SK-N-SH treated with all-trans-retinoic acid at 6 μM for 48 hours (cell line): ENCODE results near the gene GABBR2.

Experiments
- ATAC-seq: fragments of 200-7000 bp; cut with Tn5 transposase; 3 replicates; pipeline ENCODE4 v1.9.1; 2020; ENCODE audit warnings: mild to moderate bottlenecking, moderate library complexity
- ARNTL ChIP-seq: fragments of 450-650 bp; formaldehyde crosslinking; IDR thresholded peaks from 2 replicates; pipeline ENCODE4 v1.5.0; 2020; ENCODE audit warnings: low read depth, mild to moderate bottlenecking, moderate library complexity, borderline replicate concordance
- BACH2 ChIP-seq: fragments of 250-450 bp; sonication (Bioruptor Pico); IDR thresholded peaks from 2 replicates; pipeline ENCODE4 v1.9.0; 2021; ENCODE audit warnings: mild to moderate bottlenecking, borderline replicate concordance
- CREB5 ChIP-seq: fragments of 250-450 bp; sonication (Bioruptor Pico); IDR thresholded peaks from 2 replicates; pipeline ENCODE4 v1.5.1; 2020; ENCODE audit warnings: low read depth, mild to moderate bottlenecking, moderate library complexity
- CSRNP3 ChIP-seq: fragments of 250-450 bp; sonication (Bioruptor Pico); IDR thresholded peaks from 2 replicates; pipeline ENCODE4 v1.5.1; 2021; ENCODE audit warnings: mild to moderate bottlenecking, moderate library complexity
- ESRRG ChIP-seq: fragments of 250-450 bp; sonication (Bioruptor Pico); IDR thresholded peaks from 2 replicates; pipeline ENCODE4 v1.6.1; 2021; ENCODE audit warnings: mild to moderate bottlenecking
- GLIS3 ChIP-seq: fragments of 250-450 bp; sonication (Bioruptor Pico); IDR thresholded peaks from 2 replicates; pipeline ENCODE4 v1.5.0; 2020; ENCODE audit warnings: mild to moderate bottlenecking, moderate library complexity
- ISL1 ChIP-seq: fragments of 250-450 bp; sonication (Bioruptor Pico); IDR thresholded peaks from 2 replicates; pipeline ENCODE4 v2.1.2; 2022; ENCODE audit warnings: mild to moderate bottlenecking, moderate library complexity
- OSR1 ChIP-seq: fragments of 250-450 bp; sonication (Bioruptor Pico); IDR thresholded peaks from 2 replicates; pipeline ENCODE4 v1.8.0; 2022; ENCODE audit warnings: moderate library complexity, mild to moderate bottlenecking, inconsistent platforms
- PATZ1 ChIP-seq: fragments of 250-450 bp; sonication (Bioruptor Pico); IDR thresholded peaks from 2 replicates; pipeline ENCODE4 v1.8.0; 2020; ENCODE audit warnings: mild to moderate bottlenecking, moderate library complexity, borderline replicate concordance
- POU6F1 ChIP-seq: fragments of 250-450 bp; sonication (Bioruptor Pico); IDR thresholded peaks from 2 replicates; pipeline ENCODE4 v1.8.0; 2021; ENCODE audit warnings: low read depth, mild to moderate bottlenecking, moderate library complexity, borderline replicate concordance
- PPARA ChIP-seq: fragments of 250-450 bp; sonication (Bioruptor Pico); IDR thresholded peaks from 2 replicates; pipeline ENCODE4 v1.5.0; 2020; ENCODE audit warnings: mild to moderate bottlenecking, borderline replicate concordance
- RARB ChIP-seq: fragments of 250-450 bp; sonication (Bioruptor Pico); IDR thresholded peaks from 2 replicates; pipeline ENCODE4 v1.8.0; 2021; ENCODE audit warnings: mild to moderate bottlenecking, moderate library complexity
- TCF4 ChIP-seq: fragments of 250-450 bp; sonication (Bioruptor Pico); IDR thresholded peaks from 2 replicates; pipeline ENCODE4 v1.8.0; 2021; ENCODE audit warnings: mild to moderate bottlenecking, moderate library complexity, borderline replicate concordance
- TOX ChIP-seq: fragments of 250-450 bp; sonication (Bioruptor Pico); IDR thresholded peaks from 2 replicates; pipeline ENCODE4 v1.8.0; 2021; ENCODE audit warnings: mild to moderate bottlenecking, moderate library complexity, borderline replicate concordance
- TSHZ2 ChIP-seq: fragments of 250-450 bp; sonication (Bioruptor Pico); IDR thresholded peaks from 2 replicates; pipeline ENCODE4 v1.5.0; 2020; ENCODE audit warnings: mild to moderate bottlenecking, moderate library complexity
- ZC3H10 ChIP-seq: fragments of 250-450 bp; sonication (Bioruptor Pico); IDR thresholded peaks from 2 replicates; pipeline ENCODE4 v1.5.1; 2021; ENCODE audit warnings: mild to moderate bottlenecking, moderate library complexity
- ZFP3 ChIP-seq: fragments of 250-450 bp; sonication (Bioruptor Pico); IDR thresholded peaks from 2 replicates; pipeline ENCODE4 v1.5.0; 2020; ENCODE audit warnings: mild to moderate bottlenecking, moderate library complexity
- ZFP30 ChIP-seq: fragments of 450-650 bp; formaldehyde crosslinking; IDR thresholded peaks from 2 replicates; pipeline ENCODE4 v1.5.0; 2022; ENCODE audit warnings: mild to moderate bottlenecking, moderate library complexity
- ZNF565 ChIP-seq: fragments of 450-650 bp; formaldehyde crosslinking; conservative IDR thresholded peaks from 2 replicates; pipeline ENCODE4 v1.5.0; 2020; ENCODE audit warnings: low read depth, mild to moderate bottlenecking, moderate library complexity
- ZNF70 ChIP-seq: fragments of 450-650 bp; formaldehyde crosslinking; IDR thresholded peaks from 2 replicates; pipeline ENCODE4 v1.5.0; 2020; ENCODE audit warnings: mild to moderate bottlenecking, moderate library complexity
- ZNF8 ChIP-seq: fragments of 450-650 bp; formaldehyde crosslinking; IDR thresholded peaks from 2 replicates; pipeline ENCODE4 v1.5.0; 2020; ENCODE audit warnings: mild to moderate bottlenecking, moderate library complexity

The GABBR2 gene

GRCh38 chr9:98644011-98644410 is 64.7 kb downstream of the GABBR2 start:
- ATAC-seq, result no peak
- no peak for TF ChIP-seq ZNF70 (CRISPR knock-in tag)
- no peak for TF ChIP-seq BACH2 (CRISPR knock-in tag)
- TF ChIP-seq CREB5, result no peak
- no peak for TF ChIP-seq ARNTL (CRISPR knock-in tag)
- no peak for TF ChIP-seq PPARA (CRISPR knock-in tag)
- TF ChIP-seq GLIS3, result no peak
- no peak for TF ChIP-seq TSHZ2 (CRISPR knock-in tag)
- no peak for TF ChIP-seq ZNF8
- no peak for TF ChIP-seq TCF4 (CRISPR knock-in tag)
- no peak for TF ChIP-seq OSR1 (CRISPR knock-in tag)
- TF ChIP-seq ZFP30 (CRISPR knock-in tag), result no peak
- TF ChIP-seq PATZ1 (CRISPR knock-in tag), result no peak
- no peak for TF ChIP-seq TOX

GRCh38 chr9:98642661-98643312 is 65.9 kb downstream of the GABBR2 start:
- TF ChIP-seq ESRRG (no peak), ZFP30 (CRISPR knock-in tag) (no peak), ARNTL (CRISPR knock-in tag) (no peak), OSR1 (CRISPR knock-in tag) (no peak), GLIS3 (no peak), ZNF565 (CRISPR knock-in tag) (no peak), ISL1 (CRISPR knock-in tag) (no peak), BACH2 (CRISPR knock-in tag) (no peak), ZFP3 (CRISPR knock-in tag) (no peak), ZNF70 (CRISPR knock-in tag) (no peak), TOX (no peak), RARB (CRISPR knock-in tag) (no peak), TCF4 (CRISPR knock-in tag) (no peak), ZNF8 (no peak), CSRNP3 (no peak), ZC3H10 (no peak), POU6F1 (CRISPR knock-in tag) (no peak), PATZ1 (CRISPR knock-in tag) (no peak), TSHZ2 (CRISPR knock-in tag) (no peak)
- ATAC-seq, result no peak
